IPS-18a (cell line): Measurements from ENCODE around the gene TINAG.
A peak's percentile ranks its signal among the peaks of the same experiment; 100 is the strongest.

ENCODE experiments used
- H3K27ac ChIP-seq: one replicate; pipeline ENCODE4 v1.5.1; 2013; ENCODE audit warnings: low read length
- H3K27me3 ChIP-seq: one replicate; pipeline ENCODE4 v1.6.1; 2013; ENCODE audit warnings: mild to moderate bottlenecking, low read length; ENCODE audit not compliant: control insufficient read depth, insufficient read depth
- H3K36me3 ChIP-seq: one replicate; pipeline ENCODE4 v1.6.1; 2013; ENCODE audit warnings: low read depth, low read length; ENCODE audit not compliant: control insufficient read depth
- H3K4me1 ChIP-seq: one replicate; pipeline ENCODE4 v1.6.1; 2013; ENCODE audit warnings: low read depth, low read length; ENCODE audit not compliant: control insufficient read depth
- H3K4me3 ChIP-seq: one replicate; pipeline ENCODE4 v1.5.1; 2013; ENCODE audit warnings: low read length
- H3K9ac ChIP-seq: one replicate; pipeline ENCODE4 v1.6.1; 2013; ENCODE audit warnings: mild to moderate bottlenecking, low read length, moderate library complexity
- H3K9me3 ChIP-seq: one replicate; pipeline ENCODE4 v1.6.1; 2013; ENCODE audit warnings: low read depth, low read length; ENCODE audit not compliant: control insufficient read depth

The TINAG gene, protein sequence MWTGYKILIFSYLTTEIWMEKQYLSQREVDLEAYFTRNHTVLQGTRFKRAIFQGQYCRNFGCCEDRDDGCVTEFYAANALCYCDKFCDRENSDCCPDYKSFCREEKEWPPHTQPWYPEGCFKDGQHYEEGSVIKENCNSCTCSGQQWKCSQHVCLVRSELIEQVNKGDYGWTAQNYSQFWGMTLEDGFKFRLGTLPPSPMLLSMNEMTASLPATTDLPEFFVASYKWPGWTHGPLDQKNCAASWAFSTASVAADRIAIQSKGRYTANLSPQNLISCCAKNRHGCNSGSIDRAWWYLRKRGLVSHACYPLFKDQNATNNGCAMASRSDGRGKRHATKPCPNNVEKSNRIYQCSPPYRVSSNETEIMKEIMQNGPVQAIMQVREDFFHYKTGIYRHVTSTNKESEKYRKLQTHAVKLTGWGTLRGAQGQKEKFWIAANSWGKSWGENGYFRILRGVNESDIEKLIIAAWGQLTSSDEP

DNA sequence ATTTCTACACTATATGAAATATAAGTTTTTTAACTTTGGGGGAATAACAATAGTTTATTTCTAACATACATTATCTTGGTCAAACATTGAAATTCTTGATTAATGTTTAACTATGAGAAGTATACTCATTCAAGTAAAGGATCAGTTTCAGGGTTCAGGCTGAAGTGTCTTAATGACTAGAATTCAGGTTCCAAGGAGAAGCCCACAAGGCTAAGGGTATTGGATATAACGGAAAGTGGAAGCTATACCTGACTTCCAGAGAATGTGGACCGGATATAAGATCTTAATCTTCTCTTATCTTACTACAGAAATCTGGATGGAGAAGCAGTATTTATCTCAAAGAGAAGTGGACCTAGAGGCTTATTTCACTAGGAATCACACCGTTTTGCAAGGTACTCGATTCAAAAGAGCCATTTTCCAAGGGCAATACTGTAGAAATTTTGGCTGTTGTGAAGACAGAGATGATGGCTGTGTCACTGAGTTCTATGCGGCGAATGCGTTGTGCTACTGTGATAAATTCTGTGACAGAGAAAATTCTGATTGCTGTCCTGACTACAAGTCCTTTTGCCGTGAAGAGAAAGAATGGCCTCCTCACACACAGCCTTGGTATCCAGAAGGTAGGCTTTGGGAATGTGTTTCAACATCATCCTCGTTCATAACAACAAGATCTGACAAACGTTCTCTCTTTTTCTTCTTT lies at the start of gene TINAG:
Gene TINAG (plus strand): TSS at position 153 of the 697 bp plus-strand sequence. CDS start 110 bp downstream, at position 263.
- Histone ChIP-seq H3K27me3 (no peaks in the 10 kb centered on the region), H3K9me3 (no peaks in the 10 kb centered on the region), H3K4me1 (no peaks in the 10 kb centered on the region), H3K27ac (no peak within 1 kb of the TSS), H3K9ac (no peak within 1 kb of the TSS), H3K4me3 (no peak within 1 kb of the TSS), H3K36me3 (no peaks in the 10 kb centered on the region)

DNA sequence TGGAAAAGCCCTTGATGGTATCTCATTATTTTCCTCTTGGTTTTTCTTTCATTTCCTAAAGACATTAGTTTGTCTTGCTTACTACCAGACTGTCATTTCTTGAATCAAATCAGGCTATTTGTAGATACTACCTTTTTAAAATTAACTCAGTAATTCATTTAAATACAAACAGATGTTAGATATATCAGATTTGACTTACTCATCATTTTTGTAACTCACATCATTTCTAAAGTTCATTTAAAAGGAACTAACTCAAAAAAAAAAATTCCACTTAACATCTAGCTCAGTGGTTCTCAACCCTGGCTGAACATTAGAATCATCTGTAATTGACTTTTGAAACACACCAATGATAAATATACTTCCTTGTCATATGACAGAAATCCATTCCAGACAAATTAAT lies 48.2 kb upstream of the TINAG start:
- Histone ChIP-seq H3K9ac (no peak overlapping the region), H3K36me3 (no peaks in the 10 kb centered on the region), H3K4me3 (no peak overlapping the region), H3K9me3 (no peaks in the 10 kb centered on the region), H3K4me1 (peaks cover 19% of the 10 kb centered on the region), H3K27ac (no peak overlapping the region), H3K27me3 (no peaks in the 10 kb centered on the region)

DNA sequence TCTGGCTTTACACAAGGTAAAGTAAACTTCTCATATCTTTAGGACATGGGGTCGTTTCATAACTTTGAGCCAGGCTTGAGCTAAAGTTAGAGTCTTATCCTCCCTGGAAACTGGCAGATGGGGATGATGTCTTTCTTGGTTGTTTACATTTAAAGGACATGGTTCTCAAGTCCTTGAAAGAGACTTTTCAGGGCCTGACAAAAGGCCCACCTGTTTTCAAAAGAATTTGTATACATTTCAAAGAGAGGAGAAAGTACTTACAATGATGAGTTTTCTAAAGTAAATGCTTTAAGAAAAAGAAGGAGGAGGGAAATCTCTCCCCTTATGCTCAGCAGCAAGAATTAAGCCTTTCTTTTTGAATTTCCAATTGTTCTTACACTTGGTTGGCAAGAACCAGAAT lies 45.7 kb upstream of the TINAG start:
- Histone ChIP-seq H3K36me3 (no peaks in the 10 kb centered on the region), H3K27me3 (no peaks in the 10 kb centered on the region), H3K4me1 (peaks cover 19% of the 10 kb centered on the region), H3K27ac (no peak overlapping the region), H3K9ac (no peak overlapping the region), H3K4me3 (peak overlapping the region; percentile 17), H3K9me3 (no peaks in the 10 kb centered on the region)

DNA sequence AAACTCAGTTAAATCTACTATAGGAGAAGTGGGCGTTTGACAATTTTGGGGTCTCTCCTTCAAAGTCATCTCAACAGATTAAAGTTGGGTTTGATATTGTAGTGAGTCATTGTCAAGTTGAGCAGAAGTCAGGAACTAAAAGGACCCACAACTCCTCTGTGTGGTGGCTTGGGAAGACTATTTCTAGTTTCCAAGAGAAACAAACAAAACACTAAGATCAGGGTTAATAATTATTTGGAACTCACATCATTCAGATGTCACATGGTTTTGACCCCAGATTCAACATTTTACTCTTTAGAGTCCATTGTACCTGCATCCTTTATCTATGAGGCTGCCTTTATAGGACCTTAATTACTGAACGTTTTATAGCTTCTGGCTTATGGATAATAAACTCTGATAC lies 45.3 kb upstream of the TINAG start:
- Histone ChIP-seq H3K36me3 (no peaks in the 10 kb centered on the region), H3K27me3 (no peaks in the 10 kb centered on the region), H3K27ac (no peak overlapping the region), H3K9ac (no peak overlapping the region), H3K4me3 (peak overlapping the region; percentile 17), H3K9me3 (no peaks in the 10 kb centered on the region), H3K4me1 (peaks cover 19% of the 10 kb centered on the region)

DNA sequence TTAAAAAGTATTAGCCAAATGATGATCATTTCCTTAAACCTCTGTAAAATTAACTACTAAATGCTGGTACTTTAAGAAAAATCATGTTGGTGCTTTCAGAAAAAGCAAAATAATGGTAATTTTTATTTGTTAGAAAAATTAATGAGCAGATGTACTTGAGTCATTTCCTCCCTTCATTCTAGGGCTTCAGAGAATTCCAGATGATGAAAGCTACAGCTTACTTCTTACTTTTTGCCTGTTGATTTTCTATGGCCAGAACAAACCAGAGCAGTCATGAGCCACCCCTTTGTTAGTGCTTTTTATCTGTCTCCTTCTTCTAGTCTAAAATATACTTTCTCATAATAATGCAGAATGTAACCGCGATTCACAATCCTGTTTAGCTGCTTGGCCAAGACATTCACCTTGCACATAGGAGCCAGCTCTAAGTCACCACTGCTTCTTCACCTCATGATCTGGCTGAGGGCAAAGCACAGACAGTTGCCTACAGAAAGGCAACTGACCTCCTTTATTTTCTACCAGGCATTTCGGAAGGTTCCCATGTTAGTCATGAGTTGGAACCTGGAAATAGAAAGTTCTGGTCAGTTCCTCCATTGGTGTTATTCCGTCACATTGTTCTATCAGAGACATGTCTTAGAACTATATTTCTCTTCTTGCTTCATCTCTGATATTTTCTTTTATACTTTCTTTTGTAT lies 43.5 kb upstream of the TINAG start:
- Histone ChIP-seq H3K9ac (no peak overlapping the region), H3K4me1 (peaks cover 19% of the 10 kb centered on the region), H3K27ac (no peak overlapping the region), H3K27me3 (no peaks in the 10 kb centered on the region), H3K4me3 (no peak overlapping the region), H3K9me3 (no peaks in the 10 kb centered on the region), H3K36me3 (no peaks in the 10 kb centered on the region)

DNA sequence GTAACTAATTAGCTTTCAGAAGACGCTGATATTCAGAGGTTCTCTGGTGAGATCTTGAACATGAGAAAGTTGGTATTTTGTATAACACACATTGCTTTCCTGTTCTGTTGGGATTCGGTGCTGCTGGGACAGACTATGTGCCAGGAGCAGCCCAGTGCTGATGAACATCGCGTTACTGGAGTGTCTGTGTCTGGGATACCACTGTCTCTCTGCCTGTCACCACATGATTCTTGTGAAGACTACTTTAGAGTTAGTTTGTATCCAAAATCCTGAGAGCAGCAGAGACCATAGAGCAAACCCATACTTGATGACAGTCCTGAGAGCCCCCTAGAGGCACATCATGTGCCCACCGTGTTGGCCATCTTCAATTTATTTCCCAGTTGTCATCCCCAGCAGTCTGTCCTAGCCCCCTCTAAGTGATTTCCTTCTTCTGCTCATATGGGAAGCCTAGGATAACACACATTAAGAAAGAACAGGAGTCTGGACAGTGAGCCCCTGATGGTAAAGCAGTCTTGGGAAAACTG lies 41.8 kb upstream of the TINAG start:
- H3K27me3 ChIP-seq: no peaks in the 10 kb centered on the region
- peaks cover 19% of the 10 kb centered on the region for H3K4me1 ChIP-seq
- no peaks in the 10 kb centered on the region for H3K36me3 ChIP-seq
- H3K4me3 ChIP-seq: no peak overlapping the region
- no peak overlapping the region for H3K27ac ChIP-seq
- H3K9me3 ChIP-seq: no peaks in the 10 kb centered on the region
- H3K9ac ChIP-seq: no peak overlapping the region

DNA sequence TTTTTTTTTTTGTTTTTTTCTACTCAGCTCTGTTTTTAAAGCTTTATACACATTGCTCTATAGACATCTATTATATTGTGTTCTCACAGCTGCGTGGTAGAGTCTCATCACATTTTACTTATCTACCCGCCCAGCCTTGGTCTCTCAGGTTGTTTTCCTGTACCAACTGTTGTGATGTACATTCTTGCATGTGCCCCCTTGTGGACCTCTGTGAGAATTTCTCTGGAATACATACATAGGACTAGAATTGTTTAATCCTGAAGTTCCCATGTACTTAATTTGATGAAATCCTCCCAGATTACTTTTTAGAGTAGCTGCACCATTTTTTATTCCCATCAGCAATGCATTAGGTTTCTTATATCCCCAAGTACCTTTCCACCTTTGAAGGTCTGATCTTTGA lies 40.4 kb upstream of the TINAG start:
- Histone ChIP-seq H3K9ac (no peak overlapping the region), H3K9me3 (no peaks in the 10 kb centered on the region), H3K36me3 (no peaks in the 10 kb centered on the region), H3K27me3 (no peaks in the 10 kb centered on the region), H3K4me1 (peaks cover 9% of the 10 kb centered on the region), H3K4me3 (no peak overlapping the region), H3K27ac (no peak overlapping the region)

DNA sequence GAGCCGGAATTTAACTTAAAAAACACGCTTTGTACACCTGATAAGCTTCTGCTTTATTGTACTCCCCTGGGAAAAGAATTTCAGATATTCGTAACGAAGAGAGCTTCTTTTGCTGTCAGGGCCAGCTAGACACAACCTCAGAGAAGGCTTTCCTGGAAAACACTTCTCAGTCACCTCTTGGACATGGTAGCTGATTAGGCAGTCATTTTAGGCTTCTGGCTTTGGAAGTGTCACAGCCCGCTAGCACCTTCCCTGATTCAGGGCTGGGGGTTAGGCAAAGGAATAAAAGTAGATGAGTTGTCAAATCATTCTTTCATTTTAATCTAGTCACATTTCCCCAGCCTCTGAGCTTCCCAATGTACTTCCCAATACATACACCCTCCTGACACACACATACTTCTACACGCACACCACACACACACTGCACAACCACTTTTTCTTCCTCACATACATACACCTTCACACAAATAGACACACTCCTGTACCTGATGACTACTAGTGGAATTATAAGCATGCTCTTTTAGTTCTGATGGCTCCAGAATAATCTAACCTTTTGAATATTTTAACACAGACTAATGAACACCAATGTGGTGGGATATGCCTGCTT lies 34.9 kb upstream of the TINAG start:
- Histone ChIP-seq H3K36me3 (no peaks in the 10 kb centered on the region), H3K9ac (no peak overlapping the region), H3K9me3 (no peaks in the 10 kb centered on the region), H3K4me1 (no peaks in the 10 kb centered on the region), H3K27me3 (no peaks in the 10 kb centered on the region), H3K4me3 (no peak overlapping the region), H3K27ac (no peak overlapping the region)

DNA sequence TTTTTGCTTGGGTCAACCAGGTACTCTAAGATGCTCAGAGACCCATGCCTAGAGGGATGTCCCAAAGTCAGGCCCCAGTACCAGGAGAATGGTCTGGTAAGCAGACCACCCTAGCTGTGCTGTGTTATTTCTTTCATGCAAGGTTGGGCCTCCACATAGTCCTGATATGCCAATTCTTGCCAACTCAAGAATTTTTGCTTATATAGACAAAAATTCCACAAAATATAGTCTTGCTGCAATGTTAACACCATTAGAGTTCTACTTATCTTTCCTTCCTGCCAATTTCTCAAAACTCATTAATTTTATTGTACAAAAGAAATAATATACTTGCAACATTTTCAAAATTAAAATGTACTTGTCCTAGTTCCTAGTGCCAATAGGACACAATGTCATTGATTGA lies 33.9 kb upstream of the TINAG start:
- H3K27me3 ChIP-seq: no peaks in the 10 kb centered on the region
- no peak overlapping the region for H3K27ac ChIP-seq
- H3K9me3 ChIP-seq: no peaks in the 10 kb centered on the region
- H3K4me3 ChIP-seq: no peak overlapping the region
- no peak overlapping the region for H3K9ac ChIP-seq
- H3K36me3 ChIP-seq: no peaks in the 10 kb centered on the region
- no peaks in the 10 kb centered on the region for H3K4me1 ChIP-seq

DNA sequence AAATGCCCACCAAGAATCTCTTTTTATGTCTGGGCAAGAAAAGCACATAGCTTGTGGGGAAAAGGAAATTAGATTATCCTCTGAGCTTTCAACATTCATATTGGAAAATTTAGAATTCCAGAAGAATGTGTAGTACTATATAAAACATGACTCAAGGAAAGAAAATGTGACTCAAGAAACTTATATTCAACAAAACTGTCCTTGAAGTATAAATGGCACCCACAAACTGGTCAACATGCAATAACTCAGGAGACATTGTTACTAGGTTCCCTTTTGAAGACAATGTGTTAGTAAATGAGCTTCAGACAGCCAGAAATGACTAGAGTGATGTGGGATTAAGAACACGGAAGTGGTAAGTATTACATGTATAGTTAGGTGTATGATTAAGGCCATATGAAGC lies 26.1 kb upstream of the TINAG start:
- Histone ChIP-seq H3K27ac (no peak overlapping the region), H3K4me1 (no peaks in the 10 kb centered on the region), H3K36me3 (no peaks in the 10 kb centered on the region), H3K9me3 (no peaks in the 10 kb centered on the region), H3K4me3 (no peak overlapping the region), H3K27me3 (no peaks in the 10 kb centered on the region), H3K9ac (no peak overlapping the region)
